ENCODE data around the gene GRB7.

Gene GRB7

GRCh38 chr17:39704821-39705551 is 32.8 kb upstream of the GRB7 start:
- H3K4me3 ChIP-seq (ENCODE audit: severe bottlenecking), result no peak overlapping the region
- DNase-seq (ENCODE audit: low spot score), result no peak
- TF ChIP-seq, protein P1, sequence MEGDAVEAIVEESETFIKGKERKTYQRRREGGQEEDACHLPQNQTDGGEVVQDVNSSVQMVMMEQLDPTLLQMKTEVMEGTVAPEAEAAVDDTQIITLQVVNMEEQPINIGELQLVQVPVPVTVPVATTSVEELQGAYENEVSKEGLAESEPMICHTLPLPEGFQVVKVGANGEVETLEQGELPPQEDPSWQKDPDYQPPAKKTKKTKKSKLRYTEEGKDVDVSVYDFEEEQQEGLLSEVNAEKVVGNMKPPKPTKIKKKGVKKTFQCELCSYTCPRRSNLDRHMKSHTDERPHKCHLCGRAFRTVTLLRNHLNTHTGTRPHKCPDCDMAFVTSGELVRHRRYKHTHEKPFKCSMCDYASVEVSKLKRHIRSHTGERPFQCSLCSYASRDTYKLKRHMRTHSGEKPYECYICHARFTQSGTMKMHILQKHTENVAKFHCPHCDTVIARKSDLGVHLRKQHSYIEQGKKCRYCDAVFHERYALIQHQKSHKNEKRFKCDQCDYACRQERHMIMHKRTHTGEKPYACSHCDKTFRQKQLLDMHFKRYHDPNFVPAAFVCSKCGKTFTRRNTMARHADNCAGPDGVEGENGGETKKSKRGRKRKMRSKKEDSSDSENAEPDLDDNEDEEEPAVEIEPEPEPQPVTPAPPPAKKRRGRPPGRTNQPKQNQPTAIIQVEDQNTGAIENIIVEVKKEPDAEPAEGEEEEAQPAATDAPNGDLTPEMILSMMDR (IDR thresholded peaks at IDR 0.05; ENCODE audit: poor library complexity, severe bottlenecking), result no peak
- no peaks in the 10 kb centered on the region for H3K9me3 ChIP-seq (ENCODE audit: severe bottlenecking)
- H3K27me3 ChIP-seq (ENCODE audit: insufficient read depth, poor library complexity, severe bottlenecking), result no peaks in the 10 kb centered on the region
- peaks cover 26% of the 10 kb centered on the region for H3K36me3 ChIP-seq (ENCODE audit: low read depth)
- H3K4me1 ChIP-seq (ENCODE audit: insufficient read depth, poor library complexity, severe bottlenecking), result peaks cover 16% of the 10 kb centered on the region
- peak overlapping the region; percentile 56 for H3K27ac ChIP-seq (ENCODE audit: poor library complexity, severe bottlenecking)
- no peak for ATAC-seq (ENCODE audit: low read depth)

DNA sequence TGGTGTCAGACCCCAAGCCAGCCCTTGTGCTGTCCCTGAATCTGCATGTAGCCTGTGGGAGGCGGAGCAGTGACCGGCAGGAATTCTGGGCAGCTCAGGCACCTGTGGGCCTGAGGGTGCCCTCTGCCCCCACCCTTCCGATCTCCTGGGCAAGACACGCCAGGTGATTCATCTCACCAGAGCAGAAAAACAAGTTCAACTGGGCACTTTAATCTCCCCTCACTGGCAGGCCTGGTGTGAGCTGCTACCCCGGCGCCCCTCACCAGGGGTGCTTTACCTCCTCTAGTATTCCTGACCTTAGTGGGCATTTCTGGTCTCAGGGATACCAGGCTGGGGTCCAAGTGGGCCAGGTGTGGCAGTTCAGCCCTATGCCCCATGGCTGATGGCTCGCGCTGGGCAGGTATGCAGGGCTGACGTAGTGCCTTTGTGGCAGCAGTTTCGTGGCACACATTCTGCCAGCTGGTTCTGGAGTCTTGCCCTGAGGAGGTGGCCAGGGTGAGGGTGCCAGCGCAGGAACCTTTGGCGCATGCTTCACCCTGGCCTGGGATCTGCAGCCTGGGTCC is 31.9 kb upstream of the GRB7 start:
- H3K27me3 ChIP-seq (ENCODE audit: insufficient read depth, poor library complexity, severe bottlenecking), result no peaks in the 10 kb centered on the region
- peaks cover 33% of the 10 kb centered on the region for H3K36me3 ChIP-seq (ENCODE audit: low read depth)
- peaks cover 16% of the 10 kb centered on the region for H3K4me1 ChIP-seq (ENCODE audit: insufficient read depth, poor library complexity, severe bottlenecking)
- H3K4me3 ChIP-seq (ENCODE audit: severe bottlenecking), result no peak overlapping the region
- no peak for DNase-seq (ENCODE audit: low spot score)
- TF ChIP-seq, protein P1 (IDR thresholded peaks at IDR 0.05; ENCODE audit: poor library complexity, severe bottlenecking), result no peak
- H3K27ac ChIP-seq (ENCODE audit: poor library complexity, severe bottlenecking), result peak overlapping the region; percentile 56
- ATAC-seq (ENCODE audit: low read depth), result peak; percentile 87
- no peaks in the 10 kb centered on the region for H3K9me3 ChIP-seq (ENCODE audit: severe bottlenecking)

DNA sequence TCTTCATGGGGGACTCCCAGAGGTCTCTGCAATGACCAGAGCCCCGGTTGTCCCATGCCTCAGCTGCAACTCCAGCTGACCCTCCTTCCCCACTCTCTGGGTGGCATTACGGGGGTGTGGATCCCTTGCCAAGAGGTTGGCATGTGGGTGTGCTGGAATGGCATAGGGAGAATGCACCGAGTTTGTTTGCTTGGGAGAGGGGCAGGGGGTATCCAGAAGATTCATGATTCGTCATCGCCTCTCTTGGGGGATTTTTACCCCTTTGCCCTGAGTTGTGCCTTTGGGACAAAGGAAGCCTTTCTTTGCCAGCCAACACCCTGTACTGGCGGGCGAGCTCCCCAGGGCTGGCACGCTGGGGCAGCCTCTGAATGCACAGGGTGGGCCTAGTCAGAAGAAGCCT is 31.4 kb upstream of the GRB7 start:
- no peaks in the 10 kb centered on the region for H3K9me3 ChIP-seq (ENCODE audit: severe bottlenecking)
- peaks cover 16% of the 10 kb centered on the region for H3K4me1 ChIP-seq (ENCODE audit: insufficient read depth, poor library complexity, severe bottlenecking)
- TF ChIP-seq, protein P1 (IDR thresholded peaks at IDR 0.05; ENCODE audit: poor library complexity, severe bottlenecking), result no peak
- no peaks in the 10 kb centered on the region for H3K27me3 ChIP-seq (ENCODE audit: insufficient read depth, poor library complexity, severe bottlenecking)
- peak overlapping the region; percentile 56 for H3K27ac ChIP-seq (ENCODE audit: poor library complexity, severe bottlenecking)
- H3K4me3 ChIP-seq (ENCODE audit: severe bottlenecking), result no peak overlapping the region
- DNase-seq (ENCODE audit: low spot score), result no peak
- no peak for ATAC-seq (ENCODE audit: low read depth)
- peaks cover 38% of the 10 kb centered on the region for H3K36me3 ChIP-seq (ENCODE audit: low read depth)

DNA sequence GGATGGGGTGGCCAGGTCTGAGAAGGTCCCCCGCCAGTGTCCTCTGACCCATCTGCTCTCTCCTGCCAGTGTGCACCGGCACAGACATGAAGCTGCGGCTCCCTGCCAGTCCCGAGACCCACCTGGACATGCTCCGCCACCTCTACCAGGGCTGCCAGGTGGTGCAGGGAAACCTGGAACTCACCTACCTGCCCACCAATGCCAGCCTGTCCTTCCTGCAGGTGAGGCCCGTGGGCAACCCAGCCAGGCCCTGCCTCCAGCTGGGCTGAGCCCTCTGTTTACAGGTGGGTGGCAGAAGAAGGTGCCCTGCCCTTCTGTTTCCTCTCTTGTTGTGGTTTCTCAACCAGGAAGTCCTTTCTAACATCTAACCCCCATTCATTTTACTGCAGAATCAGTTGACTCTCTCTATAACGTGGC is 30.8 kb upstream of the GRB7 start:
- no peak overlapping the region for H3K4me3 ChIP-seq (ENCODE audit: severe bottlenecking)
- no peaks in the 10 kb centered on the region for H3K27me3 ChIP-seq (ENCODE audit: insufficient read depth, poor library complexity, severe bottlenecking)
- H3K9me3 ChIP-seq (ENCODE audit: severe bottlenecking), result no peaks in the 10 kb centered on the region
- peaks cover 16% of the 10 kb centered on the region for H3K4me1 ChIP-seq (ENCODE audit: insufficient read depth, poor library complexity, severe bottlenecking)
- H3K36me3 ChIP-seq (ENCODE audit: low read depth), result peaks cover 42% of the 10 kb centered on the region
- DNase-seq (ENCODE audit: low spot score), result no peak
- H3K27ac ChIP-seq (ENCODE audit: poor library complexity, severe bottlenecking), result peak overlapping the region; percentile 56
- ATAC-seq (ENCODE audit: low read depth), result no peak
- TF ChIP-seq, protein P1 (IDR thresholded peaks at IDR 0.05; ENCODE audit: poor library complexity, severe bottlenecking), result no peak

Measured in RWPE2 (cell line).